MM.1S (cell line): ENCODE results near the gene ARL5C.
A peak's percentile ranks its signal among the peaks of the same experiment; 100 is the strongest.

Experiments used
- DNase-seq: peaks from one replicate; pipeline ENCODE4 v3.0.0-alpha.2; 2015
- H2AFZ ChIP-seq: fragments of 300-600 bp; sonication (generic); 2 replicates; pipeline ENCODE4 v1.6.0; 2016; ENCODE audit warnings: antibody characterized with exemption, low read length
- H3F3A ChIP-seq: fragments of 300-600 bp; sonication (generic); 2 replicates; pipeline ENCODE4 v1.6.1; 2016; ENCODE audit warnings: mild to moderate bottlenecking, antibody characterized with exemption, low read length, moderate library complexity, mixed read lengths; ENCODE audit not compliant: insufficient read depth
- H3K27ac ChIP-seq: fragments of 300-600 bp; sonication (generic); 2 replicates; pipeline ENCODE4 v1.5.1; 2016; ENCODE audit warnings: mild to moderate bottlenecking, low read length
- H3K27me3 ChIP-seq: fragments of 300-600 bp; sonication (generic); replicated peaks from 2 replicates; pipeline ENCODE4 v1.6.0; 2016; ENCODE audit warnings: low read length; ENCODE audit not compliant: insufficient read depth
- H3K36me3 ChIP-seq: fragments of 300-600 bp; sonication (generic); replicated peaks from 2 replicates; pipeline ENCODE4 v1.6.1; 2016; ENCODE audit warnings: mild to moderate bottlenecking, low read length, mixed read lengths; ENCODE audit not compliant: insufficient read depth
- H3K4me1 ChIP-seq: fragments of 300-600 bp; sonication (generic); 2 replicates; pipeline ENCODE4 v1.6.1; 2016; ENCODE audit warnings: low read length, mixed read lengths
- H3K4me2 ChIP-seq: fragments of 300-600 bp; sonication (generic); 2 replicates; pipeline ENCODE4 v1.6.0; 2016; ENCODE audit warnings: low read depth, low read length
- H3K4me3 ChIP-seq: fragments of 300-600 bp; sonication (generic); 2 replicates; pipeline ENCODE4 v1.5.1; 2016; ENCODE audit warnings: low read length, mixed read lengths
- H3K79me2 ChIP-seq: fragments of 300-600 bp; sonication (generic); 2 replicates; pipeline ENCODE4 v1.6.1; 2016; ENCODE audit warnings: mixed run types, low read length, mixed read lengths
- H3K9ac ChIP-seq: fragments of 300-600 bp; sonication (generic); 2 replicates; pipeline ENCODE4 v1.6.1; 2016; ENCODE audit warnings: low read length, mixed read lengths
- H3K9me2 ChIP-seq: fragments of 300-600 bp; sonication (generic); replicated peaks from 2 replicates; pipeline ENCODE4 v1.6.1; 2016; ENCODE audit warnings: mild to moderate bottlenecking, low read length, mixed read lengths; ENCODE audit not compliant: insufficient read depth
- H3K9me3 ChIP-seq: fragments of 300-600 bp; sonication (generic); replicated peaks from 2 replicates; pipeline ENCODE4 v1.6.1; 2016; ENCODE audit warnings: mild to moderate bottlenecking, low read length, mixed read lengths; ENCODE audit not compliant: insufficient read depth
- H4K20me1 ChIP-seq: fragments of 300-600 bp; sonication (generic); 2 replicates; pipeline ENCODE4 v1.6.1; 2016; ENCODE audit warnings: mild to moderate bottlenecking, low read length, moderate library complexity, mixed read lengths; ENCODE audit not compliant: insufficient read depth
- CTCF ChIP-seq: fragments of 300-600 bp; sonication (generic); IDR thresholded peaks from 2 replicates; pipeline ENCODE4 v1.5.1; 2016; ENCODE audit warnings: antibody characterized with exemption, low read length, mixed read lengths
- EZH2 ChIP-seq: fragments of 300-600 bp; sonication (generic); optimal IDR thresholded peaks from 2 replicates; pipeline ENCODE3; 2017; ENCODE audit warnings: low read depth, mild to moderate bottlenecking, antibody characterized with exemption, low read length, mixed read lengths
- EZH2phosphoT487 ChIP-seq: fragments of 300-600 bp; sonication (generic); IDR thresholded peaks from 2 replicates; pipeline ENCODE4 v1.6.1; 2018; ENCODE audit warnings: antibody characterized with exemption, low read length

ARL5C gene

GRCh38 chr17:39194985-39195524 is 29.1 kb upstream of the ARL5C start:
- H3K9me2 ChIP-seq: no peaks in the 10 kb centered on the region
- H3K4me2 ChIP-seq: peak overlapping the region; percentile 75
- TF ChIP-seq EZH2 (no peak), EZH2phosphoT487 (no peak), CTCF (no peak)
- H2AFZ ChIP-seq: no peak overlapping the region
- 0 out of 2 replicates have a peak, but pooled peaks cover 3% of the 10 kb centered on the region for H3K36me3 ChIP-seq
- DNase-seq: no peak
- H3K27me3 ChIP-seq: no peaks in the 10 kb centered on the region
- peak overlapping the region; percentile 66 for H3K9ac ChIP-seq
- H3K27ac ChIP-seq: peak overlapping the region; percentile 91; the same call in 1 of the 2 replicates
- H3K4me3 ChIP-seq: peak overlapping the region; percentile 56
- no peaks in the 10 kb centered on the region for H4K20me1 ChIP-seq
- H3K9me3 ChIP-seq: no peaks in the 10 kb centered on the region
- H3K79me2 ChIP-seq: peaks cover 55% of the 10 kb centered on the region
- H3F3A ChIP-seq: peaks cover 26% of the 10 kb centered on the region
- peaks cover 25% of the 10 kb centered on the region for H3K4me1 ChIP-seq

GRCh38 chr17:39194089-39194984 is 28.4 kb upstream of the ARL5C start:
- Histone ChIP-seq H2AFZ (no peak overlapping the region), H3F3A (peaks cover 22% of the 10 kb centered on the region), H3K9me3 (no peaks in the 10 kb centered on the region), H3K79me2 (peaks cover 55% of the 10 kb centered on the region), H3K27ac (peak overlapping the region; percentile 91; the same call in 1 of the 2 replicates), H3K27me3 (no peaks in the 10 kb centered on the region), H3K36me3 (0 out of 2 replicates have a peak, but pooled peaks cover 3% of the 10 kb centered on the region), H4K20me1 (no peaks in the 10 kb centered on the region), H3K4me1 (peaks cover 25% of the 10 kb centered on the region), H3K9me2 (no peaks in the 10 kb centered on the region), H3K4me2 (no peak overlapping the region; the same call in 1 of the 2 replicates), H3K4me3 (no peak overlapping the region), H3K9ac (peak overlapping the region; percentile 66; the same call in 1 of the 2 replicates)
- TF ChIP-seq EZH2 (no peak), EZH2phosphoT487 (no peak), CTCF (no peak)
- DNase-seq: no peak

GRCh38 chr17:39193346-39193745 is 27.4 kb upstream of the ARL5C start:
- no peaks in the 10 kb centered on the region for H4K20me1 ChIP-seq
- H3K9me3 ChIP-seq: no peaks in the 10 kb centered on the region
- no peak overlapping the region for H3K9ac ChIP-seq
- H3K79me2 ChIP-seq: peaks cover 57% of the 10 kb centered on the region
- H3K36me3 ChIP-seq: 0 out of 2 replicates have a peak, but pooled peaks cover 3% of the 10 kb centered on the region
- peaks cover 14% of the 10 kb centered on the region for H3F3A ChIP-seq
- TF ChIP-seq EZH2phosphoT487 (no peak), EZH2 (no peak), CTCF (no peak)
- no peaks in the 10 kb centered on the region for H3K27me3 ChIP-seq
- no peak overlapping the region for H2AFZ ChIP-seq
- H3K4me1 ChIP-seq: peaks cover 25% of the 10 kb centered on the region
- no peak for DNase-seq
- H3K4me3 ChIP-seq: no peak overlapping the region
- H3K9me2 ChIP-seq: no peaks in the 10 kb centered on the region
- H3K4me2 ChIP-seq: no peak overlapping the region
- no peak overlapping the region for H3K27ac ChIP-seq
